Gastroesophageal sphincter (tissue), 3 donors: Measurements from ENCODE around the gene CCNO.

Experiments
- EP300 ChIP-seq: sonication (generic); formaldehyde crosslinking; IDR thresholded peaks from one replicate; pipeline ENCODE4 v1.6.1; 2017; ENCODE audit warnings: antibody characterized with exemption, mild to moderate bottlenecking
- POLR2A ChIP-seq, 2 donors: fragments of 450-650 bp; IDR thresholded peaks; one replicate each; pipeline ENCODE4 v1.6.1; 2017; ENCODE audit warnings: antibody characterized with exemption in 2 of 2, mild to moderate bottlenecking in 2 of 2, moderate library complexity in 1 of 2
- TF ChIP-seq, protein P1 (sequence below), 4 experiments: fragments of 200-600 bp in 2 of 4; fragments of 450-650 bp in 2 of 4; sonication (generic) in 1 of 4; IDR thresholded peaks; one replicate each; pipeline ENCODE4 v1.5.1; 2017 to 2019; ENCODE audit warnings: antibody characterized with exemption in 4 of 4, mild to moderate bottlenecking in 2 of 4, moderate library complexity in 2 of 4

DNA sequence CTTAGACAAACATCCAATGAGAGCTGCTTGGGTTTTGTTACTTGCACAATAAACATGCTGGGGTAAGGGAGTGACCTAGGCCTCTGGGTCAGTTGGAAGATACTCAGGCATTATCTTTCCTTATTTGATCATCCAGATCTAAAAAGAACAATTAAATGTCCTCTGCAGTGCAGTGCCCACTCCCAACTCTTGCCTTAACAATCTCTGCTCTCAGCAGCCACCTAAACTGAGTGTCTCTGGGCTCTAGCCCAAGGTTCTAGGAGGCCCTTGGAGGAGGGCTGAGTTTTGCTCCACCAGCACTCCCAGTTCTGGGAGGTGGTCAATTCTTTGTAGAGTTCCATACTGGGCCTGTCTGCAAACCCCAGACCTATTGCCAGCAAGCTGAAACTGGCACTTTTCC lies 8.1 kb downstream of the CCNO start:
- TF ChIP-seq EP300 (no peak), POLR2A (IDR thresholded peaks at IDR 0.05) (no peak)
- TF ChIP-seq, protein P1, sequence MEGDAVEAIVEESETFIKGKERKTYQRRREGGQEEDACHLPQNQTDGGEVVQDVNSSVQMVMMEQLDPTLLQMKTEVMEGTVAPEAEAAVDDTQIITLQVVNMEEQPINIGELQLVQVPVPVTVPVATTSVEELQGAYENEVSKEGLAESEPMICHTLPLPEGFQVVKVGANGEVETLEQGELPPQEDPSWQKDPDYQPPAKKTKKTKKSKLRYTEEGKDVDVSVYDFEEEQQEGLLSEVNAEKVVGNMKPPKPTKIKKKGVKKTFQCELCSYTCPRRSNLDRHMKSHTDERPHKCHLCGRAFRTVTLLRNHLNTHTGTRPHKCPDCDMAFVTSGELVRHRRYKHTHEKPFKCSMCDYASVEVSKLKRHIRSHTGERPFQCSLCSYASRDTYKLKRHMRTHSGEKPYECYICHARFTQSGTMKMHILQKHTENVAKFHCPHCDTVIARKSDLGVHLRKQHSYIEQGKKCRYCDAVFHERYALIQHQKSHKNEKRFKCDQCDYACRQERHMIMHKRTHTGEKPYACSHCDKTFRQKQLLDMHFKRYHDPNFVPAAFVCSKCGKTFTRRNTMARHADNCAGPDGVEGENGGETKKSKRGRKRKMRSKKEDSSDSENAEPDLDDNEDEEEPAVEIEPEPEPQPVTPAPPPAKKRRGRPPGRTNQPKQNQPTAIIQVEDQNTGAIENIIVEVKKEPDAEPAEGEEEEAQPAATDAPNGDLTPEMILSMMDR (IDR thresholded peaks at IDR 0.05): no peak
